IMR-90 (cell line): Measurements from ENCODE around the gene NPLOC4. TPM values are rescaled to one million over a fixed set of nuclear protein-coding genes. Genes with fewer than 3 reads are reported as not detected.

Experiments
- ATAC-seq: fragments of 200-7000 bp; cut with Tn5 transposase; 2 replicates; pipeline ENCODE4 v1.9.1; 2020; ENCODE audit warnings: low read depth, mild to moderate bottlenecking, moderate library complexity
- BruUV-seq: library from RNA; stranded (reverse); fragments of 400-500 nt; replicated peaks from 2 replicates; lab custom pipeline; 2021; lab: Mats Ljungman, UMichigan
- CTCF ChIA-PET: fragments of 300-600 bp; formaldehyde crosslinking; extraction: SDS; loops from one replicate; lab custom pipeline; 2021; ENCODE audit warnings: antibody characterized with exemption; lab: Yijun Ruan, JAX
- POLR2A ChIA-PET: fragments of 300-600 bp; sonication (Branson Sonifier 250); formaldehyde crosslinking; loops from one replicate; lab custom pipeline; 2022; ENCODE audit warnings: antibody characterized with exemption; ENCODE audit not compliant: unreplicated experiment; lab: Charles Lee
- DNase-seq: peaks from one replicate; pipeline ENCODE4 v3.0.0; 2013
- H2AFZ ChIP-seq: replicated peaks from 2 replicates; pipeline ENCODE3; 2013; ENCODE audit warnings: low read length, mild to moderate bottlenecking; ENCODE audit not compliant: poor library complexity
- H2AK5ac ChIP-seq: 2 replicates; pipeline ENCODE4 v1.6.1; 2013; ENCODE audit warnings: low read depth, low read length, inconsistent platforms
- H2AK9ac ChIP-seq: replicated peaks from 2 replicates; pipeline ENCODE3; 2013; ENCODE audit warnings: mild to moderate bottlenecking, low read depth, low read length, moderate library complexity; ENCODE audit not compliant: poor library complexity
- H2BK120ac ChIP-seq: 2 replicates; pipeline ENCODE4 v1.6.1; 2013; ENCODE audit warnings: low read depth, low read length, inconsistent platforms
- H2BK15ac ChIP-seq: 3 replicates; pipeline ENCODE4 v1.6.1; 2013; ENCODE audit warnings: low read depth, low read length, inconsistent platforms
- H2BK20ac ChIP-seq: 2 replicates; pipeline ENCODE4 v1.6.1; 2013; ENCODE audit warnings: low read depth, mild to moderate bottlenecking, inconsistent platforms, low read length, moderate library complexity
- H2BK5ac ChIP-seq: 2 replicates; pipeline ENCODE4 v1.6.1; 2013; ENCODE audit warnings: mild to moderate bottlenecking, low read depth, low read length, inconsistent platforms; ENCODE audit not compliant: poor library complexity, severe bottlenecking
- H3K14ac ChIP-seq: replicated peaks from 2 replicates; pipeline ENCODE4 v1.6.1; 2013; ENCODE audit warnings: low read depth, low read length, inconsistent platforms
- H3K18ac ChIP-seq: 2 replicates; pipeline ENCODE4 v1.6.1; 2013; ENCODE audit warnings: low read depth, low read length, control low read depth
- H3K23ac ChIP-seq: 2 replicates; pipeline ENCODE4 v1.6.1; 2013; ENCODE audit warnings: low read depth, low read length, inconsistent platforms
- H3K27ac ChIP-seq: 2 replicates; pipeline ENCODE4 v1.5.1; 2013; ENCODE audit warnings: mild to moderate bottlenecking, control low read depth, low read length; ENCODE audit not compliant: insufficient read depth
- H3K27me3 ChIP-seq: 2 replicates; pipeline ENCODE4 v1.6.1; 2013; ENCODE audit warnings: low read length; ENCODE audit not compliant: control insufficient read depth, insufficient read depth
- H3K36me3 ChIP-seq: 2 replicates; pipeline ENCODE4 v1.6.1; 2013; ENCODE audit warnings: low read length, mixed read lengths; ENCODE audit not compliant: control insufficient read depth, insufficient read depth
- H3K4ac ChIP-seq: 2 replicates; pipeline ENCODE4 v1.6.1; 2013; ENCODE audit warnings: low read depth, low read length, inconsistent platforms
- H3K4me1 ChIP-seq: 2 replicates; pipeline ENCODE4 v1.6.1; 2013; ENCODE audit warnings: low read length, mixed read lengths; ENCODE audit not compliant: control insufficient read depth, insufficient read depth
- H3K4me2 ChIP-seq: 2 replicates; pipeline ENCODE4 v1.6.1; 2013; ENCODE audit warnings: low read depth, mild to moderate bottlenecking, control low read depth, low read length, moderate library complexity
- H3K4me3 ChIP-seq: 2 replicates; pipeline ENCODE4 v1.5.1; 2013; ENCODE audit warnings: low read depth, mild to moderate bottlenecking, control low read depth, low read length, moderate library complexity; ENCODE audit not compliant: insufficient read depth
- H3K56ac ChIP-seq: 2 replicates; pipeline ENCODE4 v1.6.1; 2013; ENCODE audit warnings: low read length, inconsistent platforms; ENCODE audit not compliant: insufficient read depth; ENCODE audit errors: extremely low read depth
- H3K79me1 ChIP-seq, 2 experiments: 2 replicates each; pipeline ENCODE4 v1.6.1; 2013; ENCODE audit warnings: low read length in 2 of 2, inconsistent platforms in 1 of 2, low read depth in 1 of 2
- H3K9ac ChIP-seq: 2 replicates; pipeline ENCODE4 v1.6.1; 2013; ENCODE audit warnings: low read depth, low read length, control low read depth
- H3K9me1 ChIP-seq: 2 replicates; pipeline ENCODE4 v1.6.1; 2013; ENCODE audit warnings: low read length, inconsistent platforms; ENCODE audit not compliant: insufficient read depth
- H3K9me3 ChIP-seq: 2 replicates; pipeline ENCODE4 v1.6.1; 2013; ENCODE audit warnings: low read length; ENCODE audit not compliant: control insufficient read depth, insufficient read depth
- H4K20me1 ChIP-seq: 2 replicates; pipeline ENCODE4 v1.6.1; 2013; ENCODE audit warnings: low read length, inconsistent platforms; ENCODE audit not compliant: insufficient read depth
- H4K5ac ChIP-seq: 2 replicates; pipeline ENCODE4 v1.6.1; 2013; ENCODE audit warnings: mild to moderate bottlenecking, low read depth, low read length, control low read depth
- H4K8ac ChIP-seq, 2 experiments: 2 replicates each; pipeline ENCODE4 v1.6.1; 2013; ENCODE audit warnings: low read depth in 2 of 2, low read length in 2 of 2, control low read depth in 1 of 2, inconsistent platforms in 1 of 2
- H4K91ac ChIP-seq: 2 replicates; pipeline ENCODE4 v1.6.1; 2013; ENCODE audit warnings: low read depth, low read length, inconsistent platforms; ENCODE audit not compliant: insufficient read depth
- FOS ChIP-seq: fragments of 150-350 bp; IDR thresholded peaks from 2 replicates; pipeline ENCODE4 v1.6.1; 2016; ENCODE audit warnings: low read depth, low read length
- MXI1 ChIP-seq: IDR thresholded peaks from 2 replicates; pipeline ENCODE4 v1.6.1; 2012; ENCODE audit warnings: low read depth, mild to moderate bottlenecking, low read length, moderate library complexity, borderline replicate concordance
- POLR2A ChIP-seq: IDR thresholded peaks from 2 replicates; pipeline ENCODE4 v1.6.1; 2012; ENCODE audit warnings: mild to moderate bottlenecking, low read depth, low read length
- RAD21 ChIP-seq: IDR thresholded peaks from 2 replicates; pipeline ENCODE4 v1.6.1; 2012; ENCODE audit warnings: low read length, improper control_type of control experiment
- RCOR1 ChIP-seq: IDR thresholded peaks from 2 replicates; pipeline ENCODE4 v1.6.1; 2012; ENCODE audit warnings: mild to moderate bottlenecking, low read length, improper control_type of control experiment; ENCODE audit not compliant: insufficient replicate concordance
- RFX5 ChIP-seq: IDR thresholded peaks from 2 replicates; pipeline ENCODE4 v1.8.0; 2012; ENCODE audit warnings: low read depth, mild to moderate bottlenecking, low read length, moderate library complexity
- SMC3 ChIP-seq: fragments of 150-350 bp; IDR thresholded peaks from 2 replicates; pipeline ENCODE4 v1.6.1; 2016; ENCODE audit warnings: low read depth, mild to moderate bottlenecking, antibody characterized with exemption, low read length, moderate library complexity
- WGBS, 2 experiments: methylation state at CpG; one replicate each; pipeline versions ENCODE4 v1.1.5 to v1.1.7; 2013; ENCODE audit warnings: missing lambda C conversion rate in 2 of 2; ENCODE audit not compliant: insufficient read length in 1 of 2; ENCODE audit errors: extremely low coverage in 2 of 2; 5-methylcytosine and 5-hydroxymethylcytosine counted together
- dilution Hi-C: fragments of 300-500 bp; cut with HindIII; formaldehyde crosslinking; loops from one replicate; pipeline ENCODE4 v1.14.3; 2018; ENCODE audit warnings: low sequenced_read_pairs; ENCODE audit not compliant: unreplicated experiment
- in situ Hi-C: fragments of 300-500 bp; cut with MboI; formaldehyde crosslinking; loops from 3 replicates; pipeline ENCODE4 v1.14.3; 2019; ENCODE audit warnings: low sequenced_read_pairs, inconsistent platforms, mixed read lengths
- intact Hi-C: fragments of 100-400 bp; cut with micrococcal nuclease; formaldehyde crosslinking; loops from 2 replicates; pipeline ENCODE4 v1.10.0; 2022
- polyA plus RNA-seq, 3 experiments: library from polyadenylated mRNA; depleted of rRNA; stranded (reverse); fragments of >200 nt; gene quantifications; 2 replicates each; pipeline ENCODE4 v1.2.3, GENCODE V29; 2012; ENCODE audit warnings: low replicate concordance in 1 of 3
- total RNA-seq: library from RNA; depleted of rRNA; stranded (reverse); fragments of >200 nt; gene quantifications from 2 replicates; pipeline ENCODE4 v1.2.3, GENCODE V29; 2012
- TF ChIP-seq, protein P1 (sequence below): fragments of 150-350 bp; IDR thresholded peaks from 2 replicates; pipeline ENCODE4 v1.6.1; 2016; ENCODE audit warnings: low read depth, mild to moderate bottlenecking, low read length, moderate library complexity, borderline replicate concordance

The NPLOC4 gene
- total and polyA plus RNA-seq, 2 of the 4 experiments (the other 2 are of a cell fraction), result 70.4 to 78.3 TPM

DNA sequence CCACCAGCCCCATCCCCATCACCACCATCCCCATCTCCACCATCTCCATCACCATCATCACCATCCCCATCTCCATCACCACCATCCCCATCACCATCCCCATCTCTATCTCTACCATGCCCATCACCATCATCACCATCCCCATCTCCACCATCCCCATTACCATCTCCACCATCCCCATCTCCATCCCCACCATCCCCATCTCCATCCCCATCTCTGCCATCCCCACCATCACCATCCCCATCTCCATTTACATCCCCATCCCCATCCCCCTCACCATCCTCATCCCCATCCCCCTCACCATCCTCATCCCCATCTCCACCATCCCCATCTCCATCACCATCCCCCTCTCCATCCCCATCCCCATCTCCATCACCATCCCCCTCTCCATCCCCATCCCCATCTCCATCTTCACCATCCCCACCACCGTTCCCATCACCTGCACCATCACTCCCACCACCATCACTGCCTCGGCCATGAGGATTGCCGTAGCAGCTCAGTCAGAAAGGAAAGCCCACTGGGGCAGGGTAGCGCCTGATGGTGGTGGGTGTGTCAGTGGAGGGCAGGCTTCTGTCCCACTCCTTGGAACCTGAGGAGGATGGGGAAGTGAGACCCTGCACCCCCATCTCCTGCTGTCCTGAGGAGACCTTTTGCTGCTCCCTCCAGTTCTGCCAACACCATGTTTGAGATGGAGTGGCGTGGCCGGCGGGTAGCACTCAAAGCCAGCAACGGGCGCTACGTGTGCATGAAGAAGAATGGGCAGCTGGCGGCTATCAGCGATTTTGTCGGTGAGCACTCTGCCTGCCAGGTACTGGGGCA lies 101.2 kb downstream of the NPLOC4 start (continued):
- no peak for TF ChIP-seq RCOR1

GRCh38 chr17:81535007-81535328 lies 101.9 kb downstream of the NPLOC4 start:
- Histone ChIP-seq H3K79me1 (no peaks in the 10 kb centered on the region), H3K18ac (no peak overlapping the region), H2BK5ac (peak overlapping the region; percentile 33), H4K5ac (no peak overlapping the region), H4K20me1 (peaks cover 7% of the 10 kb centered on the region; the same call in 1 of the 2 replicates), H2AK5ac (no peak overlapping the region), H2BK120ac (no peak overlapping the region), H3K23ac (no peak overlapping the region), H3K27me3 (peaks cover 10% of the 10 kb centered on the region; the same call in 1 of the 2 replicates), H2BK20ac (no peak overlapping the region), H3K56ac (no peak overlapping the region), H2BK15ac (no peak overlapping the region), H2AFZ (no peak overlapping the region), H3K4ac (no peak overlapping the region), H3K14ac (no peak overlapping the region), H3K27ac (no peak overlapping the region), H3K9me3 (no peaks in the 10 kb centered on the region), H3K9me1 (no peaks in the 10 kb centered on the region), H2AK9ac (no peak overlapping the region), H3K9ac (no peak overlapping the region), H3K36me3 (peaks cover 5% of the 10 kb centered on the region; the same call in 1 of the 2 replicates), H3K4me3 (no peak overlapping the region), H4K8ac (no peak overlapping the region), H4K91ac (no peak overlapping the region), H3K4me2 (no peak overlapping the region), H3K4me1 (no peaks in the 10 kb centered on the region)
- WGBS, 2 experiments, result 86% methylated on average over 2 of the region's 5 CpGs; no CpG with 5 or more reads in 1 of the 2 experiments
- TF ChIP-seq RFX5, result no peak
- TF ChIP-seq, protein P1, sequence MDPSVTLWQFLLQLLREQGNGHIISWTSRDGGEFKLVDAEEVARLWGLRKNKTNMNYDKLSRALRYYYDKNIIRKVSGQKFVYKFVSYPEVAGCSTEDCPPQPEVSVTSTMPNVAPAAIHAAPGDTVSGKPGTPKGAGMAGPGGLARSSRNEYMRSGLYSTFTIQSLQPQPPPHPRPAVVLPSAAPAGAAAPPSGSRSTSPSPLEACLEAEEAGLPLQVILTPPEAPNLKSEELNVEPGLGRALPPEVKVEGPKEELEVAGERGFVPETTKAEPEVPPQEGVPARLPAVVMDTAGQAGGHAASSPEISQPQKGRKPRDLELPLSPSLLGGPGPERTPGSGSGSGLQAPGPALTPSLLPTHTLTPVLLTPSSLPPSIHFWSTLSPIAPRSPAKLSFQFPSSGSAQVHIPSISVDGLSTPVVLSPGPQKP, result no peak
- no peak for TF ChIP-seq SMC3
- no peak for TF ChIP-seq FOS
- no peak for TF ChIP-seq MXI1
- TF ChIP-seq RAD21, result no peak
- no peak for TF ChIP-seq POLR2A
- dilution Hi-C loops, result no loop called here
- DNase-seq, result no peak
- POLR2A ChIA-PET, result no interaction called here
- BruUV-seq, result no TSS peak
- in situ Hi-C loops, result no loop called here
- intact Hi-C loops, result no loop called here
- ATAC-seq, result no peak
- CTCF ChIA-PET, result no interaction called here
